WTC11 (cell line): ENCODE measurements around the gene NBAS. TPM values are rescaled to one million over a fixed set of nuclear protein-coding genes. Genes with fewer than 3 reads are reported as not detected.

Experiments
- ATAC-seq: fragments of 200-7000 bp; cut with Tn5 transposase; 2 replicates; pipeline ENCODE4 v1.10.0; 2021; ENCODE audit warnings: mild to moderate bottlenecking, moderate library complexity
- CTCF ChIA-PET: fragments of 300-600 bp; sonication (Branson Sonifier 250); formaldehyde crosslinking; loops from one replicate; lab custom pipeline; 2021; ENCODE audit warnings: antibody characterized with exemption; lab: Charles Lee
- POLR2A ChIA-PET: fragments of 350-600 bp; sonication (Branson Sonifier 250); formaldehyde crosslinking; loops from one replicate; lab custom pipeline; 2021; ENCODE audit warnings: antibody characterized with exemption; lab: Charles Lee
- DNase-seq: peaks from one replicate; pipeline ENCODE4 v3.0.0; 2021; ENCODE audit warnings: low spot score
- H3K27ac Mint-ChIP-seq: 2 replicates; pipeline ENCODE4 v1.8.0; 2021; ENCODE audit warnings: mixed read lengths
- H3K27me3 Mint-ChIP-seq: 2 replicates; pipeline ENCODE4 v1.8.0; 2021; ENCODE audit warnings: low read depth, mild to moderate bottlenecking, moderate library complexity, mixed read lengths
- H3K36me3 Mint-ChIP-seq: 2 replicates; pipeline ENCODE4 v1.8.0; 2021; ENCODE audit warnings: mixed read lengths
- H3K4me1 Mint-ChIP-seq: 2 replicates; pipeline ENCODE4 v1.8.0; 2022; ENCODE audit warnings: mixed read lengths
- H3K4me3 Mint-ChIP-seq: 2 replicates; pipeline ENCODE4 v1.8.0; 2021; ENCODE audit warnings: mild to moderate bottlenecking, moderate library complexity, mixed read lengths
- H3K9me3 Mint-ChIP-seq: 2 replicates; pipeline ENCODE4 v1.8.0; 2021; ENCODE audit warnings: mixed read lengths
- AFF4 ChIP-seq: sonication (generic); formaldehyde crosslinking; IDR thresholded peaks from 2 replicates; pipeline ENCODE4 v1.8.1; 2023; ENCODE audit warnings: mild to moderate bottlenecking, missing genetic modification reagents, borderline replicate concordance
- ARID4B ChIP-seq: sonication (generic); formaldehyde crosslinking; IDR thresholded peaks from 2 replicates; pipeline ENCODE4 v1.8.0; 2023; ENCODE audit warnings: missing genetic modification reagents, mild to moderate bottlenecking, borderline replicate concordance
- ETV6 ChIP-seq: sonication (generic); formaldehyde crosslinking; IDR thresholded peaks from 2 replicates; pipeline ENCODE4 v1.8.1; 2022; ENCODE audit warnings: mild to moderate bottlenecking, missing genetic modification reagents
- FOXP1 ChIP-seq: sonication (generic); formaldehyde crosslinking; IDR thresholded peaks from 2 replicates; pipeline ENCODE4 v1.8.0; 2022; ENCODE audit warnings: missing genetic modification reagents, mild to moderate bottlenecking, moderate library complexity, borderline replicate concordance
- HMGA2 ChIP-seq: fragments of 250-450 bp; sonication (Bioruptor Pico); IDR thresholded peaks from 2 replicates; pipeline ENCODE4 v1.4.0; 2021; ENCODE audit warnings: mild to moderate bottlenecking, moderate library complexity
- JUN ChIP-seq: sonication (generic); formaldehyde crosslinking; IDR thresholded peaks from 2 replicates; pipeline ENCODE4 v1.8.0; 2023; ENCODE audit warnings: mild to moderate bottlenecking, missing genetic modification reagents
- MYBL2 ChIP-seq: sonication (generic); formaldehyde crosslinking; IDR thresholded peaks from 2 replicates; pipeline ENCODE4 v1.8.1; 2023; ENCODE audit warnings: mild to moderate bottlenecking, moderate library complexity, missing genetic modification reagents
- NFATC4 ChIP-seq: fragments of 250-450 bp; sonication (Bioruptor Pico); IDR thresholded peaks from 2 replicates; pipeline ENCODE4 v1.9.0; 2021; ENCODE audit warnings: mild to moderate bottlenecking
- NR1H2 ChIP-seq: sonication (generic); formaldehyde crosslinking; IDR thresholded peaks from 2 replicates; pipeline ENCODE4 v1.9.0; 2021; ENCODE audit warnings: mild to moderate bottlenecking, moderate library complexity, missing genetic modification reagents
- NR3C1 ChIP-seq: sonication (generic); formaldehyde crosslinking; conservative IDR thresholded peaks from 2 replicates; pipeline ENCODE4 v1.8.1; 2023; ENCODE audit warnings: low read depth, mild to moderate bottlenecking, missing genetic modification reagents
- PRDM15 ChIP-seq: sonication (generic); formaldehyde crosslinking; IDR thresholded peaks from 2 replicates; pipeline ENCODE4 v1.8.0; 2022; ENCODE audit warnings: missing genetic modification reagents
- SP1 ChIP-seq: sonication (generic); formaldehyde crosslinking; conservative IDR thresholded peaks from 2 replicates; pipeline ENCODE4 v1.8.1; 2022; ENCODE audit warnings: missing genetic modification reagents
- ZBTB21 ChIP-seq: sonication (generic); formaldehyde crosslinking; IDR thresholded peaks from 2 replicates; pipeline ENCODE4 v1.8.1; 2023; ENCODE audit warnings: mild to moderate bottlenecking, missing genetic modification reagents, borderline replicate concordance
- ZMAT4 ChIP-seq: fragments of 250-450 bp; sonication (Bioruptor Pico); IDR thresholded peaks from 2 replicates; pipeline ENCODE4 v1.9.0; 2021; ENCODE audit warnings: mild to moderate bottlenecking
- ZNF138 ChIP-seq: sonication (generic); formaldehyde crosslinking; conservative IDR thresholded peaks from 2 replicates; pipeline ENCODE4 v1.8.1; 2022; ENCODE audit warnings: mild to moderate bottlenecking, moderate library complexity, missing genetic modification reagents
- total RNA-seq: library from RNA; stranded (reverse); gene quantifications from 3 replicates; pipeline ENCODE4 v1.2.3, GENCODE V29; 2021
- TF ChIP-seq, protein P1 (sequence below): sonication (generic); formaldehyde crosslinking; IDR thresholded peaks from 2 replicates; pipeline ENCODE4 v1.8.1; 2022; ENCODE audit warnings: low read depth, missing genetic modification reagents, borderline replicate concordance
- TF ChIP-seq, protein P2 (sequence below): sonication (generic); formaldehyde crosslinking; IDR thresholded peaks from 2 replicates; pipeline ENCODE4 v1.8.0; 2023; ENCODE audit warnings: mild to moderate bottlenecking, missing genetic modification reagents

NBAS gene
- total RNA-seq, 1 experiment from 2014 or later = 32.3 TPM

GRCh38 chr2:15331787-15332186 lies 229.3 kb downstream of the NBAS start:
- H3K36me3 Mint-ChIP-seq = no peaks in the 10 kb centered on the region; the same call in 1 of the 2 replicates
- ChIA-PET POLR2A (no interaction called here), CTCF (no interaction called here)
- ATAC-seq (no peak), DNase-seq (no peak)
- H3K4me3 Mint-ChIP-seq = no peak overlapping the region
- TF ChIP-seq ZNF138 = no peak
- no peak for TF ChIP-seq JUN (CRISPR knock-in tag)
- TF ChIP-seq AFF4 (CRISPR knock-in tag) = no peak
- TF ChIP-seq, protein P1, sequence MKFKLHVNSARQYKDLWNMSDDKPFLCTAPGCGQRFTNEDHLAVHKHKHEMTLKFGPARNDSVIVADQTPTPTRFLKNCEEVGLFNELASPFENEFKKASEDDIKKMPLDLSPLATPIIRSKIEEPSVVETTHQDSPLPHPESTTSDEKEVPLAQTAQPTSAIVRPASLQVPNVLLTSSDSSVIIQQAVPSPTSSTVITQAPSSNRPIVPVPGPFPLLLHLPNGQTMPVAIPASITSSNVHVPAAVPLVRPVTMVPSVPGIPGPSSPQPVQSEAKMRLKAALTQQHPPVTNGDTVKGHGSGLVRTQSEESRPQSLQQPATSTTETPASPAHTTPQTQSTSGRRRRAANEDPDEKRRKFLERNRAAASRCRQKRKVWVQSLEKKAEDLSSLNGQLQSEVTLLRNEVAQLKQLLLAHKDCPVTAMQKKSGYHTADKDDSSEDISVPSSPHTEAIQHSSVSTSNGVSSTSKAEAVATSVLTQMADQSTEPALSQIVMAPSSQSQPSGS (CRISPR knock-in tag) = no peak
- TF ChIP-seq NR1H2 (CRISPR knock-in tag) = no peak
- no peak for TF ChIP-seq MYBL2 (CRISPR knock-in tag)
- no peak for TF ChIP-seq ARID4B (CRISPR knock-in tag)
- no peak for TF ChIP-seq NR3C1
- no peaks in the 10 kb centered on the region for H3K9me3 Mint-ChIP-seq
- no peak overlapping the region for H3K27ac Mint-ChIP-seq
- H3K27me3 Mint-ChIP-seq = no peaks in the 10 kb centered on the region
- peaks cover 6% of the 10 kb centered on the region for H3K4me1 Mint-ChIP-seq

DNA sequence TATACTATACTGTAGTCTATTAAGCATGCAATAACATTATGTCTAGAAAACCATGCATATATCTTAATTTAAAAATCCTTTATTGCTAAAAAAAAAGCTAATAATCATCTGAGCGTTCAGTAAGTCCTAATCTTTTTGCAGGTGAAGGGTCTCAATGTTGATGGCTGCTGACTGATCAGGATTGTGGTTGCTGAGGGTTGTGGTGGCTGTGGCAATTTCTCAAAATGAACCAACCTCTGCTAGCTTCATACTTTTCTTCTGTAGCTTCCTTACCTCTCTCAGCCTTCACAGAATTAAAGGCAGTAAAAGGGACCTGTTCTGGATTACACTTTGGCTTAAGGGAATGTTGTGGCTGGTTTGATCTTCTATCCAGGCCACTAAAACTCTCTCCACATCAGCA lies 235.8 kb downstream of the NBAS start:
- H3K4me3 Mint-ChIP-seq = no peak overlapping the region
- CTCF ChIA-PET = no interaction called here
- H3K27me3 Mint-ChIP-seq = no peaks in the 10 kb centered on the region
- peaks cover 3% of the 10 kb centered on the region; the same call in 1 of the 2 replicates for H3K4me1 Mint-ChIP-seq
- POLR2A ChIA-PET = no interaction called here
- ATAC-seq = no peak
- no peak for DNase-seq
- H3K9me3 Mint-ChIP-seq = peaks cover 11% of the 10 kb centered on the region
- H3K36me3 Mint-ChIP-seq = peaks cover 23% of the 10 kb centered on the region
- no peak overlapping the region for H3K27ac Mint-ChIP-seq
- TF ChIP-seq HMGA2 (CRISPR knock-in tag) (no peak), ZMAT4 (CRISPR knock-in tag) (no peak), FOXP1 (CRISPR knock-in tag) (no peak), ZBTB21 (no peak), SP1 (CRISPR knock-in tag) (no peak), ETV6 (CRISPR knock-in tag) (no peak), PRDM15 (no peak), NFATC4 (no peak)
- TF ChIP-seq, protein P2, sequence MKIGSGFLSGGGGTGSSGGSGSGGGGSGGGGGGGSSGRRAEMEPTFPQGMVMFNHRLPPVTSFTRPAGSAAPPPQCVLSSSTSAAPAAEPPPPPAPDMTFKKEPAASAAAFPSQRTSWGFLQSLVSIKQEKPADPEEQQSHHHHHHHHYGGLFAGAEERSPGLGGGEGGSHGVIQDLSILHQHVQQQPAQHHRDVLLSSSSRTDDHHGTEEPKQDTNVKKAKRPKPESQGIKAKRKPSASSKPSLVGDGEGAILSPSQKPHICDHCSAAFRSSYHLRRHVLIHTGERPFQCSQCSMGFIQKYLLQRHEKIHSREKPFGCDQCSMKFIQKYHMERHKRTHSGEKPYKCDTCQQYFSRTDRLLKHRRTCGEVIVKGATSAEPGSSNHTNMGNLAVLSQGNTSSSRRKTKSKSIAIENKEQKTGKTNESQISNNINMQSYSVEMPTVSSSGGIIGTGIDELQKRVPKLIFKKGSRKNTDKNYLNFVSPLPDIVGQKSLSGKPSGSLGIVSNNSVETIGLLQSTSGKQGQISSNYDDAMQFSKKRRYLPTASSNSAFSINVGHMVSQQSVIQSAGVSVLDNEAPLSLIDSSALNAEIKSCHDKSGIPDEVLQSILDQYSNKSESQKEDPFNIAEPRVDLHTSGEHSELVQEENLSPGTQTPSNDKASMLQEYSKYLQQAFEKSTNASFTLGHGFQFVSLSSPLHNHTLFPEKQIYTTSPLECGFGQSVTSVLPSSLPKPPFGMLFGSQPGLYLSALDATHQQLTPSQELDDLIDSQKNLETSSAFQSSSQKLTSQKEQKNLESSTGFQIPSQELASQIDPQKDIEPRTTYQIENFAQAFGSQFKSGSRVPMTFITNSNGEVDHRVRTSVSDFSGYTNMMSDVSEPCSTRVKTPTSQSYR (CRISPR knock-in tag) = no peak
